ENCODE data around the gene DNER. TPM values are rescaled to one million over a fixed set of nuclear protein-coding genes. Genes with fewer than 3 reads are reported as not detected.

The DNER gene
- total and polyA plus RNA-seq, 4 donors, result 0.01 TPM; not detected in 3

DNA sequence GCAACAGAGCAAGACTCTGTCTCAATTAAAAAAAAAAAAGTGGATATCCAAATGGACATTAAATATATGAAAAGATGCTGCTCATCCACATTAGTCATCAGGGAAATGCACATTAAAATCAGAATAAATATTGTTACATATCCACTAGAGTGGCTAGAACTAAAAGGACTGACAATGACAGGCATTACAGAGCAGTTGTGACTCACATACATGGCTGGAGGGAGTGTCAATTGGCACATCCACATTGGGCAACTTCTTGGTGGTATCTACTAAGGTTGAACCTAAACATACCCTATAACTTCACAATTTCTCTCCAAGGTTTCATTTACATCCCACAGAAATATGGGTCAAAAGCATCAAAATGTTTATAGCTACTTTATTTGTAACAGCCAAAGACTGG lies 14.0 kb upstream of the DNER start (continued):
- TF ChIP-seq, protein P1, sequence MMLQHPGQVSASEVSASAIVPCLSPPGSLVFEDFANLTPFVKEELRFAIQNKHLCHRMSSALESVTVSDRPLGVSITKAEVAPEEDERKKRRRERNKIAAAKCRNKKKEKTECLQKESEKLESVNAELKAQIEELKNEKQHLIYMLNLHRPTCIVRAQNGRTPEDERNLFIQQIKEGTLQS (IDR thresholded peaks at IDR 0.05), result no peak
- TF ChIP-seq SP1 (IDR thresholded peaks at IDR 0.05), result no peak
- TF ChIP-seq, protein P2, sequence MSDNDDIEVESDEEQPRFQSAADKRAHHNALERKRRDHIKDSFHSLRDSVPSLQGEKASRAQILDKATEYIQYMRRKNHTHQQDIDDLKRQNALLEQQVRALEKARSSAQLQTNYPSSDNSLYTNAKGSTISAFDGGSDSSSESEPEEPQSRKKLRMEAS (IDR thresholded peaks at IDR 0.05), result no peak
- no peak for TF ChIP-seq RAD21 (IDR thresholded peaks at IDR 0.05)
- no peak for TF ChIP-seq GABPA (IDR thresholded peaks at IDR 0.05 in 1 of 2, conservative IDR thresholded peaks at IDR 0.05 in 1 of 2)
- TF ChIP-seq YY1 (IDR thresholded peaks at IDR 0.05), result no peak
- no peak for TF ChIP-seq TAF1 (conservative IDR thresholded peaks at IDR 0.05)

DNA sequence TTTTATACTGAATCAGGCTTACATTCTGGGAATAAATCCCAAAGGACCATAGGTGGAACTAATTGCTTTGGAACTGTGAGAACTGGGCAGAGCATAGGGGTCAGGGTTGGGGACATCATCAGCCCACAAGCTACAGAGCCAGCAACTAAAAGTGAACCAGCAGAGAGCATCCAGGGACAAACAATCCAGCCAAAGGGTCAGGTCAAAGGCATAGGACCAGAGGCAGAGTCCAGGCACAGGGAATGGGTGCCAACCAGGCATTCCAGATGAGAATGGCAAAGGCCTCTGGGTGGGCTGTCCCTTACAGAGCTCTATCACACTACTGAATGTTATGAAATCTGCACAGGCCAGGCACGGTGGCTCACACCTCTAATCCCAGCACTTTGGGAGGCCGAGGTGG lies 12.3 kb upstream of the DNER start:
- Histone ChIP-seq H3K27me3 (ENCODE audit: control insufficient read depth in 4 of 4, insufficient read depth in 4 of 4, low read length in 3 of 4) (no peaks in the 10 kb centered on the region), H3K9me3 (ENCODE audit: control insufficient read depth in 4 of 4, low read length in 3 of 4) (no peaks in the 10 kb centered on the region), H3K36me3 (ENCODE audit: control insufficient read depth in 4 of 4, insufficient read depth in 3 of 4, low read depth in 1 of 4, low read length in 3 of 4) (no peaks in the 10 kb centered on the region), H3K4me3 (ENCODE audit: low read depth in 1 of 3, low read length in 3 of 3) (no peak overlapping the region), H3K9ac (ENCODE audit: low read depth in 1 of 2, low read length in 2 of 2) (no peak overlapping the region), H3K27ac (ENCODE audit: low read depth in 1 of 2, low read length in 2 of 2) (no peak overlapping the region), H3K4me1 (ENCODE audit: control insufficient read depth in 4 of 4, insufficient read depth in 4 of 4, low read length in 3 of 4) (peaks cover 0 to 10% (median 5%) of the 10 kb centered on the region in 4 donors)
- WGBS, result 55% methylated on average over 2 of the region's 2 CpGs
- DNase-seq (ENCODE audit: low spot score), result no peak
- TF ChIP-seq, protein P3, sequence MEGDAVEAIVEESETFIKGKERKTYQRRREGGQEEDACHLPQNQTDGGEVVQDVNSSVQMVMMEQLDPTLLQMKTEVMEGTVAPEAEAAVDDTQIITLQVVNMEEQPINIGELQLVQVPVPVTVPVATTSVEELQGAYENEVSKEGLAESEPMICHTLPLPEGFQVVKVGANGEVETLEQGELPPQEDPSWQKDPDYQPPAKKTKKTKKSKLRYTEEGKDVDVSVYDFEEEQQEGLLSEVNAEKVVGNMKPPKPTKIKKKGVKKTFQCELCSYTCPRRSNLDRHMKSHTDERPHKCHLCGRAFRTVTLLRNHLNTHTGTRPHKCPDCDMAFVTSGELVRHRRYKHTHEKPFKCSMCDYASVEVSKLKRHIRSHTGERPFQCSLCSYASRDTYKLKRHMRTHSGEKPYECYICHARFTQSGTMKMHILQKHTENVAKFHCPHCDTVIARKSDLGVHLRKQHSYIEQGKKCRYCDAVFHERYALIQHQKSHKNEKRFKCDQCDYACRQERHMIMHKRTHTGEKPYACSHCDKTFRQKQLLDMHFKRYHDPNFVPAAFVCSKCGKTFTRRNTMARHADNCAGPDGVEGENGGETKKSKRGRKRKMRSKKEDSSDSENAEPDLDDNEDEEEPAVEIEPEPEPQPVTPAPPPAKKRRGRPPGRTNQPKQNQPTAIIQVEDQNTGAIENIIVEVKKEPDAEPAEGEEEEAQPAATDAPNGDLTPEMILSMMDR (IDR thresholded peaks at IDR 0.05; ENCODE audit: low read depth, low read length, missing input control), result no peak
- TF ChIP-seq GABPA (IDR thresholded peaks at IDR 0.05 in 1 of 2, conservative IDR thresholded peaks at IDR 0.05 in 1 of 2) (no peak), JUND (IDR thresholded peaks at IDR 0.05) (no peak), TAF1 (conservative IDR thresholded peaks at IDR 0.05) (no peak), SP1 (IDR thresholded peaks at IDR 0.05) (no peak), RXRA (IDR thresholded peaks at IDR 0.05) (peak; percentile 23 to 77), HNF4A (conservative IDR thresholded peaks at IDR 0.05) (peak; percentile 78 to 82), EGR1 (IDR thresholded peaks at IDR 0.05; ENCODE audit: low read depth in 2 of 2) (no peak)
- TF ChIP-seq, protein P4, sequence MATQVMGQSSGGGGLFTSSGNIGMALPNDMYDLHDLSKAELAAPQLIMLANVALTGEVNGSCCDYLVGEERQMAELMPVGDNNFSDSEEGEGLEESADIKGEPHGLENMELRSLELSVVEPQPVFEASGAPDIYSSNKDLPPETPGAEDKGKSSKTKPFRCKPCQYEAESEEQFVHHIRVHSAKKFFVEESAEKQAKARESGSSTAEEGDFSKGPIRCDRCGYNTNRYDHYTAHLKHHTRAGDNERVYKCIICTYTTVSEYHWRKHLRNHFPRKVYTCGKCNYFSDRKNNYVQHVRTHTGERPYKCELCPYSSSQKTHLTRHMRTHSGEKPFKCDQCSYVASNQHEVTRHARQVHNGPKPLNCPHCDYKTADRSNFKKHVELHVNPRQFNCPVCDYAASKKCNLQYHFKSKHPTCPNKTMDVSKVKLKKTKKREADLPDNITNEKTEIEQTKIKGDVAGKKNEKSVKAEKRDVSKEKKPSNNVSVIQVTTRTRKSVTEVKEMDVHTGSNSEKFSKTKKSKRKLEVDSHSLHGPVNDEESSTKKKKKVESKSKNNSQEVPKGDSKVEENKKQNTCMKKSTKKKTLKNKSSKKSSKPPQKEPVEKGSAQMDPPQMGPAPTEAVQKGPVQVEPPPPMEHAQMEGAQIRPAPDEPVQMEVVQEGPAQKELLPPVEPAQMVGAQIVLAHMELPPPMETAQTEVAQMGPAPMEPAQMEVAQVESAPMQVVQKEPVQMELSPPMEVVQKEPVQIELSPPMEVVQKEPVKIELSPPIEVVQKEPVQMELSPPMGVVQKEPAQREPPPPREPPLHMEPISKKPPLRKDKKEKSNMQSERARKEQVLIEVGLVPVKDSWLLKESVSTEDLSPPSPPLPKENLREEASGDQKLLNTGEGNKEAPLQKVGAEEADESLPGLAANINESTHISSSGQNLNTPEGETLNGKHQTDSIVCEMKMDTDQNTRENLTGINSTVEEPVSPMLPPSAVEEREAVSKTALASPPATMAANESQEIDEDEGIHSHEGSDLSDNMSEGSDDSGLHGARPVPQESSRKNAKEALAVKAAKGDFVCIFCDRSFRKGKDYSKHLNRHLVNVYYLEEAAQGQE (IDR thresholded peaks at IDR 0.05), result no peak

DNA sequence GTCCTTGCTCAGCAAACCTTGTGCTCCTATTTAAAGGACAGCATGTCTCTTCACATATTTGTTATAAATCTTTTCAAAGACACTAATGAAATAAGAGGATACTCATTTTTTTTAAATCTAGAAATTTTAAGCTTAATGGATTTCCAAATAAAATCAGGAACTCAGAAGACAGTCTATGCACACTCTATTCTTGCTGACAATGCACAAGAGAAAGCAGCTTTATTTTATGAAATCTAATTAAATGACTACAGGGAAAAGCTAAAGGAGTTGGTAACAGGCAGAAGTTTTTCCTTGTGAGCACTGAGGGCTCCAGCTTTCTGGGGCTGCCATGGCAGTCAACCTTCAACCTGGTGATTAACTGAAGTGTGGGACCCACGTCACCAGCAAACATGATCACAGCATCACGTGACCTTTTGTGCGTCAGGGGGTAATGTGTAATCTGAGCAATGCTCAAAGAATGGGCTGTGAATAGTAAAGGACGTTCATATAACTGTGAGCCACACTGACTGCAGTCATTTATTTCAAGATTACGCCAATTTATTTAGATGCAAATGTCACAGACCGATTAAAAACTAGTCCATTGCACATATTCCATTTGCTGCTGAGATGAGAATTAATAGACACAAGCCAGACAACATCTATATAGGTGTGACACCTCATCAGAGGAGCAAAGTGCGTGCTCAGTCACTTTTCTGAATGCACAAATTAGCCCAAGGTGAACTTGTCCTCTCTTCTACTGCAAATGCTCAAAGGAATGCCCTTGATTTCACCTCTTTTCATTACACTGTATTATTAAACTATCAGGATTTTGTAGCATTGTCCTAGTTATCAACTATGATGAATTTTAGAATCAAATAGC lies 11.6 kb upstream of the DNER start:
- Histone ChIP-seq H3K9ac (ENCODE audit: low read depth in 1 of 2, low read length in 2 of 2) (no peak overlapping the region), H3K4me3 (ENCODE audit: low read depth in 1 of 3, low read length in 3 of 3) (no peak overlapping the region), H3K4me1 (ENCODE audit: control insufficient read depth in 4 of 4, insufficient read depth in 4 of 4, low read length in 3 of 4) (peaks cover 0 to 10% (median 5%) of the 10 kb centered on the region in 4 donors), H3K27me3 (ENCODE audit: control insufficient read depth in 4 of 4, insufficient read depth in 4 of 4, low read length in 3 of 4) (no peaks in the 10 kb centered on the region), H3K36me3 (ENCODE audit: control insufficient read depth in 4 of 4, insufficient read depth in 3 of 4, low read depth in 1 of 4, low read length in 3 of 4) (no peaks in the 10 kb centered on the region), H3K27ac (ENCODE audit: low read depth in 1 of 2, low read length in 2 of 2) (no peak overlapping the region), H3K9me3 (ENCODE audit: control insufficient read depth in 4 of 4, low read length in 3 of 4) (no peaks in the 10 kb centered on the region)
- no peak for DNase-seq (ENCODE audit: low spot score)
- 72% methylated on average over 7 of the region's 7 CpGs for WGBS
- TF ChIP-seq SP1 (IDR thresholded peaks at IDR 0.05) (no peak), NR2F2 (IDR thresholded peaks at IDR 0.05) (no peak), HNF4A (conservative IDR thresholded peaks at IDR 0.05) (no peak), RXRA (IDR thresholded peaks at IDR 0.05) (no peak), EGR1 (IDR thresholded peaks at IDR 0.05; ENCODE audit: low read depth in 2 of 2) (no peak), FOXA1 (IDR thresholded peaks at IDR 0.05) (no peak), YY1 (IDR thresholded peaks at IDR 0.05) (no peak), TAF1 (conservative IDR thresholded peaks at IDR 0.05) (no peak)
- TF ChIP-seq, protein P1 (IDR thresholded peaks at IDR 0.05), result no peak
- TF ChIP-seq, protein P4 (IDR thresholded peaks at IDR 0.05), result no peak
